GM21390 (cell line): ENCODE data around the gene SULF2.

Experiments used
- ATAC-seq: cut with Tn5 transposase; IDR thresholded peaks from one replicate; pipeline ENCODE4 v1.9.1; 2021; ENCODE audit not compliant: unreplicated experiment

Gene SULF2

DNA sequence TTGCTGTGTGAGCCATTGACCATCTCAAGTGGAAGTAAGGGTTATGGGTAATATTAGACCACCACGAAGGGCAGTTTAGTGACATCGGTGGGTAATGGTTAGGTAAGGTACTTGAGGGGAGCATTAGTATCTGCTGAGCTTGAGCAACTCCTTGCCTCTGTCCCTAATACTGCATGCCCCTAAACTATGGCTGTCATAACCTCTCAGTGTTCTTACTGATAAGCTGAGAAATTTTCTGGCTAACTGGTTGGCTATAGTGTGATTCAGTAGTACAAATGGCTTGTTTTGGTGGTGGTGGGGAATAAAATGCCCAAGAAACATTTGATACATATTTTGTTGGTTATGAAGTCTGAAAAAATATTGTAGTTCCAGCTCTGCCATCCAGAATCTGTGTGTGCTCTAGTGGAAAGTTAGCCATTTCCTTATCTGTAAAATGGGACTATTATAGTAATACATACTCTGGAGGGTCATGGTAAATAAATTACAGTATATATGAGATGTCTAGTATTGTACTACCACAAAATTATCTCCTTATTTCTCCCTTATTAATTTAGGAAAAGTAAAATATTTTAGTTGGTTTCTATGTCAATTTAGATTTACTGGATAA is 170.5 kb downstream of the SULF2 start:
- ATAC-seq: no peak

DNA sequence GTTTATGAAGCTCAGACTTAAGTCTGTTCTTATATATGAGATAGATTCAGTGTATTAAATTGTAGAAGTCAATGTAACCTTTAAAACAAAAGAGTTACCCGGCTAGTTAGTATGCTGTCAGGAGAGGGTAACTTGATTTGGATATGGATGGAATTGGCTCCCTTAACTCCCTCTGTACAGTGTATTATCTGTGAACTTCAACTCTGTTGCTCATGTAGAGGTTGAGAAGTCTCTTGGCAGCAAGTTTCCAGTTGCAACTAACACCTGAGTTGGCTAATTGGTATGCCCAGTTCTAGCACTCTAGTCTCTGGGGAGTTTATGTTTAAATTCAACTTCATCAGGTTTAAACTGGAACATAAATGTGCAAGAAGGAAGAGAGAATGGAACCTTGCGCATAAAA is 172.6 kb downstream of the SULF2 start:
- no peak for ATAC-seq

DNA sequence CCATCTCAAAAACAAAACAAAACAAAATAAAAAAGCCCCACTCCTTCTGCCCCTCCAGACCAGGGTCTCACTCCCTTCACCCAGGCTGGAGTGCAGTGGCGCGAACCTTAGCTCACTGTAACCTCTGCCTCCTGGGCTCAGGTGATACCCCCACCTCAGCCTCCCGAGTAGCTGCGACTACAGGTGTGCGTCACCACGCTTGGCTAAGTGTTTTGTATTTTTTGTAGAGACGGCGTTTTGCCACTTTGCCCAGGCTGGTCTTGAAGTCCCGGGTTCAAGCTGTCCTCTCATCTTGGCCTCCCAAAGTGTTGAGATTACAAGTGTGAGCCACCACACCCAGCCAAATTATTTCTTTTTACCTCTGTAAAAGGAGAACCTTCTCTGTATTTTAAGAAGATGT is 173.5 kb downstream of the SULF2 start:
- ATAC-seq: no peak

DNA sequence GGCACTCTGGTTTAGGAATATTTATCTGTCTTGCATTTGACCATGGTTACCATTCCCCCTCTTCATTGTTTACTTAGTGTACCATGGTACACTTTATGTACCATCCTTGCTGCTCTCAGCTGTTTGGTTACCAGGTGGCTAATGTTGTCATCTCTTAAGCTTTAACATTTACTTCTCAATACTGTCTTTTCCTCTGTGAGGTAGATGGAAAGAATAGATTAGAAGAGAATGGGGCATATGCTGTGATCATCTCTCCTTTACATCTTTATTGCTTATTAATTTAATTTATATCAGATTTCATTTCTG is 174.4 kb downstream of the SULF2 start:
- ATAC-seq: no peak

DNA sequence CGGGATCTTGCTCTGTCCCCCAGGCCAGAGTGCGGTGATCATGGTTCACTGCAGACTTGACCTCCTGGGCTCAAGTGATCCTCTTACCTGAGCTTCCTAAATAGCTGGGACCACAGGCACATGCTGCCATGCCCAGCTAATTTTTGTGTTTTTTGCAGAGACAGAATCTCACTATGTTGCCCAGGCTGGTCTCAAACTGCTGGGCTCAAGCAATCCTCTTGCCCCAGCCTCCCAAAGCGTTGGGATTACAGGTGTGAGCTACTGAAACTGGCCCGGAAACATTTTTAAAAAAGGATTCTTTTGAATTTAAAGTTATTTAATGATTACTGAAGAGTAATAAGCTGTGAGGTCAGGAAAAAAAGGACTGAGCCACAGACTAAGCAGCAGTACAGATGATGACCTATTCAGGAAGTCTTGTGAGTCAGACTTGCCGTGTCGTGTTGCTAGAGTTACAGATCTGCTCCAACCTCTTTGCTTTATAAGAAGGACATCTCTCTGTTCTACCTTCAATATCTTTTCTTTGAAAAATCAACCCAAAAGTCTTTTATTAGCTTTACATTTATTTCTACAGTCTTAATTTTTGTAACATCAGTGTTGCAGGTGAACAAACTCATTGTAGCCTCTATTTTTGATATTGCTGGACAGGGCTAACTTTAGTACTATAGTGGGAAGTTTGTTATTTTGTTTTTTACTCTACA is 174.9 kb downstream of the SULF2 start:
- ATAC-seq: no peak

DNA sequence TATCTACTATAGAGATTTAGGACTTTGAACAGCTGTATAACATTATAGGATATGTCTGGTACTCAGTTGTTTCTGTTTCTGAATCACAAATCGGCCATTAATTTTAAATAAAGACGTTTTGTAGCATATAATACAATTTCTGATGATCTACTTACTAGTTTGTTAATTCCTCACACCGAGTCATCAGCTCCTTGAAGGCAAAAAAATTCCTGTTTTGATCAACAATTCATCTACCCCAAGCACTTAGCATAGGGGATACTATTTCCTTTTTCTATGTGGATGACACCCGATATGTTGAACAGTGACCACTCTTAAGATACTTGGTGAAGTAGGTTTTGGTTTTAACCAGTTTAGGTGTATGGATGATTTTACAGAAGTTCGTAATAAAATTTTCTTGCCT is 176.3 kb downstream of the SULF2 start:
- ATAC-seq: no peak
